Ishikawa (cell line): ENCODE data around the gene AKIRIN2.

Experiments
- CREB1 ChIP-seq: IDR thresholded peaks from 2 replicates; pipeline ENCODE4 v1.6.1; 2012; ENCODE audit warnings: low read depth
- RAD21 ChIP-seq: IDR thresholded peaks from 2 replicates; pipeline ENCODE4 v1.6.1; 2012; ENCODE audit warnings: low read depth
- TAF1 ChIP-seq: IDR thresholded peaks from 2 replicates; pipeline ENCODE4 v1.6.1; 2012; ENCODE audit warnings: low read depth, mild to moderate bottlenecking
- TCF12 ChIP-seq: IDR thresholded peaks from 2 replicates; pipeline ENCODE4 v1.6.1; 2012; ENCODE audit warnings: low read depth
- TEAD4 ChIP-seq: IDR thresholded peaks from 2 replicates; pipeline ENCODE4 v1.6.1; 2012
- YY1 ChIP-seq: IDR thresholded peaks from 2 replicates; pipeline ENCODE4 v1.6.1; 2012; ENCODE audit warnings: low read depth
- TF ChIP-seq, protein P1 (sequence below): IDR thresholded peaks from 2 replicates; pipeline ENCODE4 v1.6.1; 2012; ENCODE audit warnings: low read depth, mild to moderate bottlenecking
- TF ChIP-seq, protein P2 (sequence below): IDR thresholded peaks from 2 replicates; pipeline ENCODE4 v1.6.1; 2012
- TF ChIP-seq, protein P3 (sequence below): IDR thresholded peaks from 2 replicates; pipeline ENCODE4 v1.6.1; 2012

DNA sequence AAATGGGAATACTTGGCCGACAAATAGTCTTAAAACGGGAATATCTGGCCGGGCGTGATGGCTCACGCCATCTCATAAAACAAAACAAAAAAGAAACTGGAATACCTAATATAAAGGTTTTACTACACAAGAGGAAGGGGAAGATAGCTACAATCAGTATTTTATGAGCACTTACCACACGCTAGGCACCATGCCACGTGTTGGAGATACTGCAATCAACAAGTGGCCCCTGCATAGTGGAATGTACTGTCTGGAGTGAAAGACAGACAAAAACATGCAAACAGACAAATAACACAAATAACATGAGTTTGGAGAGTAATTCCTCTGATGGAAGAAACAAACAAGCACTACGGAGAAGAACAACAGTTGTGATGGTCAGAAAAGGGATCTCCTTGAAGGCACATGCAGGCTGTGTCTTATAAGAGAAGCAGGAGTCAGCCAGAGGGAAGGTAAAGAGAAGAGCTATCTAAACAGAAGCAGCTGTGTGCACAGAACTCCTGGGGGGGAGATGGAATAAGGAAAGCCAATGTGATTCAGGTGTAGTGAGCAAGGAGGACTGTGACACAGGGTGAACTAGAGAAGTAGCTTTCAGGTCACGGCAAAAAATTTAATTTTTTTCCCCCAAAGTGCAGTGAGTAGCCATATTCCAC is 39.1 kb upstream of the AKIRIN2 start:
- no peak for TF ChIP-seq TEAD4
- TF ChIP-seq TAF1 = no peak
- TF ChIP-seq, protein P1, sequence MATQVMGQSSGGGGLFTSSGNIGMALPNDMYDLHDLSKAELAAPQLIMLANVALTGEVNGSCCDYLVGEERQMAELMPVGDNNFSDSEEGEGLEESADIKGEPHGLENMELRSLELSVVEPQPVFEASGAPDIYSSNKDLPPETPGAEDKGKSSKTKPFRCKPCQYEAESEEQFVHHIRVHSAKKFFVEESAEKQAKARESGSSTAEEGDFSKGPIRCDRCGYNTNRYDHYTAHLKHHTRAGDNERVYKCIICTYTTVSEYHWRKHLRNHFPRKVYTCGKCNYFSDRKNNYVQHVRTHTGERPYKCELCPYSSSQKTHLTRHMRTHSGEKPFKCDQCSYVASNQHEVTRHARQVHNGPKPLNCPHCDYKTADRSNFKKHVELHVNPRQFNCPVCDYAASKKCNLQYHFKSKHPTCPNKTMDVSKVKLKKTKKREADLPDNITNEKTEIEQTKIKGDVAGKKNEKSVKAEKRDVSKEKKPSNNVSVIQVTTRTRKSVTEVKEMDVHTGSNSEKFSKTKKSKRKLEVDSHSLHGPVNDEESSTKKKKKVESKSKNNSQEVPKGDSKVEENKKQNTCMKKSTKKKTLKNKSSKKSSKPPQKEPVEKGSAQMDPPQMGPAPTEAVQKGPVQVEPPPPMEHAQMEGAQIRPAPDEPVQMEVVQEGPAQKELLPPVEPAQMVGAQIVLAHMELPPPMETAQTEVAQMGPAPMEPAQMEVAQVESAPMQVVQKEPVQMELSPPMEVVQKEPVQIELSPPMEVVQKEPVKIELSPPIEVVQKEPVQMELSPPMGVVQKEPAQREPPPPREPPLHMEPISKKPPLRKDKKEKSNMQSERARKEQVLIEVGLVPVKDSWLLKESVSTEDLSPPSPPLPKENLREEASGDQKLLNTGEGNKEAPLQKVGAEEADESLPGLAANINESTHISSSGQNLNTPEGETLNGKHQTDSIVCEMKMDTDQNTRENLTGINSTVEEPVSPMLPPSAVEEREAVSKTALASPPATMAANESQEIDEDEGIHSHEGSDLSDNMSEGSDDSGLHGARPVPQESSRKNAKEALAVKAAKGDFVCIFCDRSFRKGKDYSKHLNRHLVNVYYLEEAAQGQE = no peak
- TF ChIP-seq TCF12 = no peak
- no peak for TF ChIP-seq RAD21
- TF ChIP-seq, protein P2, sequence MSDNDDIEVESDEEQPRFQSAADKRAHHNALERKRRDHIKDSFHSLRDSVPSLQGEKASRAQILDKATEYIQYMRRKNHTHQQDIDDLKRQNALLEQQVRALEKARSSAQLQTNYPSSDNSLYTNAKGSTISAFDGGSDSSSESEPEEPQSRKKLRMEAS = no peak
- TF ChIP-seq, protein P3, sequence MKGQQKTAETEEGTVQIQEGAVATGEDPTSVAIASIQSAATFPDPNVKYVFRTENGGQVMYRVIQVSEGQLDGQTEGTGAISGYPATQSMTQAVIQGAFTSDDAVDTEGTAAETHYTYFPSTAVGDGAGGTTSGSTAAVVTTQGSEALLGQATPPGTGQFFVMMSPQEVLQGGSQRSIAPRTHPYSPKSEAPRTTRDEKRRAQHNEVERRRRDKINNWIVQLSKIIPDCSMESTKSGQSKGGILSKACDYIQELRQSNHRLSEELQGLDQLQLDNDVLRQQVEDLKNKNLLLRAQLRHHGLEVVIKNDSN = no peak
- no peak for TF ChIP-seq YY1
- TF ChIP-seq CREB1 = no peak
